HG03432 (cell line): ENCODE data around the gene IFNG.

ENCODE experiments used
- ATAC-seq: cut with Tn5 transposase; IDR thresholded peaks from one replicate; pipeline ENCODE4 v1.9.1; 2021; ENCODE audit warnings: mild to moderate bottlenecking, moderate library complexity; ENCODE audit not compliant: unreplicated experiment

The IFNG gene

DNA sequence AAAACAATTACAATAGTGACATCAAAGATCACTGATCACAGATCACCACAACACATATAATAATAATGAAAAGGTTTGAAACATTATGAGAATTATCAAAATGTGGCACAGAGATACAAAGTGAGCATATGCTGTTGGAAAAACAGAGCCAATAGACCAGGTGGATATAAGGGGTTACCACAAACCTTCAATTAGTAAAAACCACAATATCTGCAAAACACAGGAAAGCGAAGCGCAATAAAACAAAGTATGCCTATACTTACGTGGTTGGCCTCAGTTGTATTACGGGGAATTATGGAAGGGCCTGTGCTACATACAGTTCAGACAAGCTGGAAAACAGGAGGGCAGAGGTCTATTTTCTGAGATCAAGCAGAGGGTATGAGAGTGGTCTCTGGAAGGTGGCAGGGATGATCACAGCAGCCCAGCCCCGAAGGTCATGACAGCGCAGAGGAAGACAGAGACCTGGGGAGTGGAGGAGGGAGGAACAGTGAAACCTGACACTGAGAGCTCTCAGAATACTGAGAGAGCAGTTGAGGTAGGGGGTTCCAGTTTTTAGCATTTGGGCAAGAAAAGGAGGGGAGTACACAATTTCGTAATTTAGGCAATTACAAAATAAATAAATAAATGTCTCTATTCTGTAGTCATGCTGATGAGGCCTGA lies 41.3 kb downstream of the IFNG start:
- no peak for ATAC-seq

DNA sequence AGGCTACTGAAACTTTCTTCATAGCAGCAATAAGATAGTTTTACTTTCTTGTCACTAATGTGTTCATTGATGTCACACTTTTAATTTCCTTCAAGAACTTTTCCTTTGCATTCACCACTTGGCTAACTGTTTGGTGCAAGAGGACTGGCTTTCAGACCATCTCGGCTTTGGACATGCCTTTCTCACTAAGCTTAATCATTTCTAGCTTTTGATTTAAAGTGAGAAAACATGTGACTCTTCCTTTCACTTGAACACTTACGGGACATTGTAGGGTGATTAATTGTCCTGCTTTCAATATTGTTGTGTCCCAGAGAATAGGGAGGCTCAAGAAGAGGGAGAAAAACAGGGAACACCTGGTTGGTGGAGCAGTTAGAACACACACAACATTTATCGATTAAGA lies 41.9 kb downstream of the IFNG start:
- ATAC-seq = no peak

- ATAC-seq = no peak
These were observed 44.3 kb downstream of the IFNG start for GRCh38 chr12:68115281-68115680.

- ATAC-seq = no peak
These were observed 44.9 kb downstream of the IFNG start for GRCh38 chr12:68114606-68115005.

GRCh38 chr12:68113644-68114043 lies 45.9 kb downstream of the IFNG start:
- ATAC-seq = no peak

DNA sequence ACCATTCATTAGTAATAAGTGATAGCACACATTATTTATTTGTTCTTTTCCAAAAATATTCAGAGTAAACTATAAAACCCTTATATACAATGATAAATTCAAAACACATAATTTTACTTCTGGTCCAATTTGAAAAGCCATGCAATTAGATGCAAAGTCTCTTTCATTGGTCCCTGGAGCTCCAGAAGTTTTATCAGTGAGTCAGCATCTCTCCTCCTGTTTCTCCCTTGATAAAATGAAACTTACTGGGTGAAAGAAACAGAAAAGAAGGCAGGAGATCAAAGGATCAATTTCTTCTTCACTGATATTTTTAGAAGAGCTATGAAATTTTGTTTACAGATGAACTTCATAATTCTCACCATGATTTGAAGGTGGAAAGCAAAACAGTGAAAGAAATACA lies 47.5 kb downstream of the IFNG start:
- no peak for ATAC-seq

- no peak for ATAC-seq
These were observed 49.9 kb downstream of the IFNG start for GRCh38 chr12:68109444-68110217.

DNA sequence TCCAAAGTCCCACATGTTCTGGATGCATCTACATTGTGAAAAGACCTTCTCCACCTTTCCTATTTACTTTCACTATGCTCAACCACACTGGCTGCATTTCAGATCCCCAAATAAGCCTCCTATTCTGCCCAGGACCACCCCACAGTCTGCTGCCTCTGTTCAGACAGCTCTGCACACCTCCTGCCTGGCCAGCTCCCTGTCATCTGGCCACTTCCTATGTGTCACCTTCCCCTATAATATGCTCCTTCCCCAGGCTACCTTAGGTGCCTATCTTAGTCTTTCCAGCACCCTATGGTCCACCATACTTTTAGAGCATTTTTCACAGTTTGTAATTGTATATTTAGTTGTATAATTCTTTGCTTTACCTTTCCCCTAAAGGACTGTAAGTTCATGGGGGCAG lies 50.5 kb downstream of the IFNG start:
- no peak for ATAC-seq

GRCh38 chr12:68106660-68107059 lies 52.9 kb downstream of the IFNG start:
- no peak for ATAC-seq

- no peak for ATAC-seq
These were observed 53.4 kb downstream of the IFNG start for GRCh38 chr12:68106160-68106559.
